Epithelial cell of esophagus (primary cell): ENCODE data around the gene GRIN1.
A peak's percentile ranks its signal among the peaks of the same experiment; 100 is the strongest.

ENCODE experiments used
- DNase-seq: peaks from one replicate; pipeline ENCODE4 v3.0.0; 2010; ENCODE audit warnings: low read depth
- H3K4me3 ChIP-seq: 2 replicates; pipeline ENCODE4 v1.5.1; 2011; ENCODE audit warnings: mild to moderate bottlenecking, low read length, control low read depth
- CTCF ChIP-seq: IDR thresholded peaks from 2 replicates; pipeline ENCODE4 v1.5.1; 2011; ENCODE audit warnings: low read depth, mild to moderate bottlenecking, low read length, control low read depth, inconsistent platforms; ENCODE audit not compliant: insufficient read depth; ENCODE audit errors: missing control alignments

Gene GRIN1

GRCh38 chr9:137166380-137167229 lies 27.7 kb downstream of the GRIN1 start:
- no peak for TF ChIP-seq CTCF
- H3K4me3 ChIP-seq: no peak overlapping the region
- no peak for DNase-seq

- no peak for TF ChIP-seq CTCF
- no peak for DNase-seq
These were observed 28.4 kb downstream of the GRIN1 start for GRCh38 chr9:137167277-137167746.

GRCh38 chr9:137167747-137168572 lies 29.0 kb downstream of the GRIN1 start:
- TF ChIP-seq CTCF: no peak
- H3K4me3 ChIP-seq: no peak overlapping the region
- DNase-seq: no peak

More at GRCh38 chr9:137167277-137167746, 28.4 kb downstream of the GRIN1 start:
- H3K4me3 ChIP-seq: no peak overlapping the region

- TF ChIP-seq CTCF: no peak
- H3K4me3 ChIP-seq: peak overlapping the region; percentile 24
- DNase-seq: no peak
These were observed 29.6 kb downstream of the GRIN1 start for GRCh38 chr9:137168573-137168903.

- H3K4me3 ChIP-seq: peak overlapping the region; percentile 25
- peak; percentile 70 for DNase-seq
These were observed 30.2 kb downstream of the GRIN1 start for GRCh38 chr9:137168904-137169856.

More at GRCh38 chr9:137168904-137169856, 30.2 kb downstream of the GRIN1 start:
- no peak for TF ChIP-seq CTCF
